Suprapubic skin (tissue), 4 donors: ENCODE results near the gene ARID1B. TPM values are rescaled to one million over a fixed set of nuclear protein-coding genes. Genes with fewer than 3 reads are reported as not detected.
A peak's percentile ranks its signal among the peaks of the same experiment; 100 is the strongest.

Source experiments
- DNase-seq, 2 donors: peaks; one replicate each; pipeline ENCODE4 v3.0.0-alpha.2; 2019; ENCODE audit warnings: low spot score in 2 of 2
- H3K27ac ChIP-seq: fragments of 200-600 bp; sonication (generic); one replicate; pipeline ENCODE4 v1.5.1; 2019
- H3K27me3 ChIP-seq: fragments of 200-600 bp; sonication (generic); one replicate; pipeline ENCODE4 v1.5.1; 2019
- H3K36me3 ChIP-seq: fragments of 200-600 bp; sonication (generic); one replicate; pipeline ENCODE4 v1.5.1; 2019
- H3K4me1 ChIP-seq: fragments of 200-600 bp; sonication (generic); one replicate; pipeline ENCODE4 v1.5.1; 2019
- H3K4me3 ChIP-seq: fragments of 200-600 bp; sonication (generic); one replicate; pipeline ENCODE4 v1.5.1; 2019; ENCODE audit warnings: mild to moderate bottlenecking
- H3K9me3 ChIP-seq: fragments of 200-600 bp; sonication (generic); one replicate; pipeline ENCODE4 v1.5.1; 2019
- EP300 ChIP-seq: sonication (generic); formaldehyde crosslinking; IDR thresholded peaks from one replicate; pipeline ENCODE4 v1.6.1; 2017; ENCODE audit warnings: antibody characterized with exemption
- POLR2A ChIP-seq, 2 donors: fragments of 450-650 bp; IDR thresholded peaks; one replicate each; pipeline ENCODE4 v1.6.1; 2017; ENCODE audit warnings: antibody characterized with exemption in 2 of 2, mild to moderate bottlenecking in 2 of 2, moderate library complexity in 2 of 2
- POLR2AphosphoS5 ChIP-seq, 3 donors: sonication (generic); formaldehyde crosslinking; IDR thresholded peaks; one replicate each; pipeline ENCODE4 v1.6.1; 2017; ENCODE audit warnings: antibody characterized with exemption in 3 of 3
- WGBS: methylation state at CpG from one replicate; pipeline ENCODE4 v1.1.5; 2018; 5-methylcytosine and 5-hydroxymethylcytosine counted together
- total RNA-seq, 4 donors: library from RNA; depleted of rRNA; stranded (reverse); fragments of >200 nt; gene quantifications; one replicate each; pipeline ENCODE4 v1.1.0, GENCODE V29; 2016
- TF ChIP-seq, protein P1 (sequence below), 2 donors: fragments of 200-600 bp in 1 of 2; fragments of 450-650 bp in 1 of 2; sonication (generic) in 1 of 2; IDR thresholded peaks; one replicate each; pipeline ENCODE4 v1.5.1; 2016 to 2019; ENCODE audit warnings: antibody characterized with exemption in 2 of 2, mild to moderate bottlenecking in 1 of 2, moderate library complexity in 1 of 2

Gene ARID1B
- total RNA-seq, 4 donors from 2014 or later = 102 to 233 (median 129) TPM

- Histone ChIP-seq H3K4me1 (peaks cover 14% of the 10 kb centered on the region), H3K4me3 (no peak overlapping the region), H3K27ac (no peak overlapping the region), H3K9me3 (no peaks in the 10 kb centered on the region), H3K27me3 (no peaks in the 10 kb centered on the region), H3K36me3 (no peaks in the 10 kb centered on the region)
- no peak for TF ChIP-seq POLR2A (IDR thresholded peaks at IDR 0.05)
- no peak for TF ChIP-seq POLR2AphosphoS5 (IDR thresholded peaks at IDR 0.05)
- TF ChIP-seq EP300 = no peak
- TF ChIP-seq, protein P1, sequence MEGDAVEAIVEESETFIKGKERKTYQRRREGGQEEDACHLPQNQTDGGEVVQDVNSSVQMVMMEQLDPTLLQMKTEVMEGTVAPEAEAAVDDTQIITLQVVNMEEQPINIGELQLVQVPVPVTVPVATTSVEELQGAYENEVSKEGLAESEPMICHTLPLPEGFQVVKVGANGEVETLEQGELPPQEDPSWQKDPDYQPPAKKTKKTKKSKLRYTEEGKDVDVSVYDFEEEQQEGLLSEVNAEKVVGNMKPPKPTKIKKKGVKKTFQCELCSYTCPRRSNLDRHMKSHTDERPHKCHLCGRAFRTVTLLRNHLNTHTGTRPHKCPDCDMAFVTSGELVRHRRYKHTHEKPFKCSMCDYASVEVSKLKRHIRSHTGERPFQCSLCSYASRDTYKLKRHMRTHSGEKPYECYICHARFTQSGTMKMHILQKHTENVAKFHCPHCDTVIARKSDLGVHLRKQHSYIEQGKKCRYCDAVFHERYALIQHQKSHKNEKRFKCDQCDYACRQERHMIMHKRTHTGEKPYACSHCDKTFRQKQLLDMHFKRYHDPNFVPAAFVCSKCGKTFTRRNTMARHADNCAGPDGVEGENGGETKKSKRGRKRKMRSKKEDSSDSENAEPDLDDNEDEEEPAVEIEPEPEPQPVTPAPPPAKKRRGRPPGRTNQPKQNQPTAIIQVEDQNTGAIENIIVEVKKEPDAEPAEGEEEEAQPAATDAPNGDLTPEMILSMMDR (IDR thresholded peaks at IDR 0.05) = no peak
- 71% methylated on average over 31 of the region's 36 CpGs for WGBS
- peak in 1 of 2 donors; percentile 61 for DNase-seq
Measured at GRCh38 chr6:157227202-157228166, 450.3 kb downstream of the ARID1B start.

- TF ChIP-seq, protein P1 (IDR thresholded peaks at IDR 0.05) = no peak
- TF ChIP-seq POLR2A (IDR thresholded peaks at IDR 0.05) (no peak), EP300 (no peak), POLR2AphosphoS5 (IDR thresholded peaks at IDR 0.05) (no peak)
- no peak overlapping the region for H3K4me3 ChIP-seq
- peaks cover 3% of the 10 kb centered on the region for H3K27me3 ChIP-seq
- 77% methylated on average over 22 of the region's 23 CpGs for whole genome bisulfite sequencing
- no peaks in the 10 kb centered on the region for H3K9me3 ChIP-seq
- H3K36me3 ChIP-seq = no peaks in the 10 kb centered on the region
- peaks cover 14% of the 10 kb centered on the region for H3K4me1 ChIP-seq
- no peak overlapping the region for H3K27ac ChIP-seq
- DNase-seq = peak; percentile 62 to 72
Measured at GRCh38 chr6:157228426-157229131, 451.4 kb downstream of the ARID1B start.

- TF ChIP-seq POLR2AphosphoS5 (IDR thresholded peaks at IDR 0.05) (no peak), POLR2A (IDR thresholded peaks at IDR 0.05) (no peak), EP300 (no peak)
- TF ChIP-seq, protein P1 (IDR thresholded peaks at IDR 0.05) = no peak
- peaks cover 14% of the 10 kb centered on the region for H3K4me1 ChIP-seq
- H3K36me3 ChIP-seq = no peaks in the 10 kb centered on the region
- H3K9me3 ChIP-seq = no peaks in the 10 kb centered on the region
- no peak overlapping the region for H3K4me3 ChIP-seq
- no peak overlapping the region for H3K27ac ChIP-seq
- peak in 1 of 2 donors; percentile 41 for DNase-seq
- H3K27me3 ChIP-seq = peaks cover 3% of the 10 kb centered on the region
- 79% methylated on average over 8 of the region's 8 CpGs for WGBS
Measured at GRCh38 chr6:157229132-157229618, 452.0 kb downstream of the ARID1B start.

- TF ChIP-seq, protein P1 (IDR thresholded peaks at IDR 0.05) = no peak
- TF ChIP-seq EP300 = no peak
- no peak for TF ChIP-seq POLR2A (IDR thresholded peaks at IDR 0.05)
- no peak for TF ChIP-seq POLR2AphosphoS5 (IDR thresholded peaks at IDR 0.05)
- WGBS = 80% methylated on average over 8 of the region's 8 CpGs
- H3K27ac ChIP-seq = no peak overlapping the region
- H3K4me3 ChIP-seq = no peak overlapping the region
- H3K9me3 ChIP-seq = no peaks in the 10 kb centered on the region
- no peaks in the 10 kb centered on the region for H3K36me3 ChIP-seq
- H3K27me3 ChIP-seq = peaks cover 3% of the 10 kb centered on the region
- H3K4me1 ChIP-seq = peaks cover 15% of the 10 kb centered on the region
- DNase-seq = peak; percentile 33 to 56
Measured at GRCh38 chr6:157229713-157230112, 452.5 kb downstream of the ARID1B start.

DNA sequence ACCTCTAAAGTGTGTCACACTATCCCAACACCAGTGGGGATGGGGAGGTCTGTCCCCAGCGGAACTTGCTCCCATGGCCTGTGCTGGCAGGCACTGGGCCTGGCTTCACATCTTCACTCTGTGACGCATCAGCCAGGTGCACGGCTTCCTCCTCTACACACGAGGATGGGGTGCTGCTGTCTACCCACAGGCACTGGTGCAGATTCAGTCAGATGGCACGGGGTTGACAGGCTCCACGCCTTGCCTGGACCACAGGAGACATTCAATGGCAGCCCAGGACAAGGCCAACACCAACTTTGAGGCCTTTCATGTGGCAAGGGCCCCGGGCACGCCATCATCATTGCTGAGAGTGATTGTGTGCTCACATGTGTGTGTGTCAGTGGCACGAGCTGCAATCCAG is 453.7 kb downstream of the ARID1B start:
- TF ChIP-seq POLR2AphosphoS5 (IDR thresholded peaks at IDR 0.05) (no peak), POLR2A (IDR thresholded peaks at IDR 0.05) (no peak), EP300 (no peak)
- TF ChIP-seq, protein P1 (IDR thresholded peaks at IDR 0.05) = no peak
- Histone ChIP-seq H3K27ac (no peak overlapping the region), H3K9me3 (no peaks in the 10 kb centered on the region), H3K4me3 (no peak overlapping the region), H3K4me1 (peaks cover 21% of the 10 kb centered on the region), H3K36me3 (no peaks in the 10 kb centered on the region), H3K27me3 (peaks cover 3% of the 10 kb centered on the region)
- DNase-seq = peak; percentile 52 to 56
- WGBS = 87% methylated on average over 9 of the region's 9 CpGs
